Karpas-422 (cell line): ENCODE results near the gene NPFFR2. TPM values are rescaled to one million over a fixed set of nuclear protein-coding genes. Genes with fewer than 3 reads are reported as not detected.

Source experiments
- DNase-seq: peaks from one replicate; pipeline ENCODE4 v3.0.0-alpha.2; 2015
- H2AFZ ChIP-seq: fragments of 200-600 bp; sonication (generic); 2 replicates; pipeline ENCODE4 v1.6.1; 2014; ENCODE audit warnings: antibody characterized with exemption, low read length, mixed read lengths
- H3K27ac ChIP-seq: fragments of 200-600 bp; sonication (generic); 2 replicates; pipeline ENCODE4 v1.5.1; 2014; ENCODE audit warnings: mild to moderate bottlenecking, low read length, moderate library complexity
- H3K27me3 ChIP-seq: fragments of 200-600 bp; sonication (generic); 2 replicates; pipeline ENCODE4 v1.6.1; 2014; ENCODE audit warnings: low read length, mixed read lengths
- H3K36me3 ChIP-seq: fragments of 200-600 bp; sonication (generic); 2 replicates; pipeline ENCODE4 v1.6.1; 2014; ENCODE audit warnings: low read length, mixed read lengths; ENCODE audit not compliant: insufficient read depth
- H3K4me1 ChIP-seq: fragments of 200-600 bp; sonication (generic); 2 replicates; pipeline ENCODE4 v1.6.1; 2014; ENCODE audit warnings: mild to moderate bottlenecking, low read length, mixed read lengths
- H3K4me2 ChIP-seq: fragments of 200-600 bp; sonication (generic); 2 replicates; pipeline ENCODE4 v1.6.1; 2014; ENCODE audit warnings: low read length, low read depth, mild to moderate bottlenecking; ENCODE audit not compliant: poor library complexity, severe bottlenecking
- H3K4me3 ChIP-seq: fragments of 200-600 bp; sonication (generic); 2 replicates; pipeline ENCODE4 v1.5.1; 2014; ENCODE audit warnings: mild to moderate bottlenecking, antibody characterized with exemption, low read length, mixed read lengths
- H3K79me2 ChIP-seq: fragments of 200-600 bp; sonication (generic); 2 replicates; pipeline ENCODE4 v1.6.1; 2014; ENCODE audit warnings: mild to moderate bottlenecking, low read length, mixed read lengths
- H3K9ac ChIP-seq: fragments of 200-600 bp; sonication (generic); 2 replicates; pipeline ENCODE4 v1.6.0; 2014; ENCODE audit warnings: low read length
- H3K9me2 ChIP-seq: fragments of 200-600 bp; sonication (generic), shearing (Covaris generic); replicated peaks from 2 replicates; pipeline ENCODE4 v1.6.0; 2014; ENCODE audit warnings: mild to moderate bottlenecking, low read length, moderate library complexity; ENCODE audit not compliant: insufficient read depth
- H3K9me3 ChIP-seq: fragments of 300-700, 200-600 bp; sonication (generic); 2 replicates; pipeline ENCODE4 v1.6.1; 2014; ENCODE audit warnings: low read length, mixed read lengths
- H4K20me1 ChIP-seq: fragments of 200-600 bp; sonication (generic); 2 replicates; pipeline ENCODE4 v1.6.1; 2014; ENCODE audit warnings: mild to moderate bottlenecking, antibody characterized with exemption, low read length, low read depth; ENCODE audit not compliant: insufficient read depth
- total RNA-seq: library from RNA; depleted of rRNA; stranded (reverse); fragments of >200 nt; shearing (Covaris generic); gene quantifications from 2 replicates; pipeline ENCODE4 v1.2.3, GENCODE V29; 2014; ENCODE audit warnings: low replicate concordance

The NPFFR2 gene
- total RNA-seq, 1 experiment from 2014 or later, result not detected

DNA sequence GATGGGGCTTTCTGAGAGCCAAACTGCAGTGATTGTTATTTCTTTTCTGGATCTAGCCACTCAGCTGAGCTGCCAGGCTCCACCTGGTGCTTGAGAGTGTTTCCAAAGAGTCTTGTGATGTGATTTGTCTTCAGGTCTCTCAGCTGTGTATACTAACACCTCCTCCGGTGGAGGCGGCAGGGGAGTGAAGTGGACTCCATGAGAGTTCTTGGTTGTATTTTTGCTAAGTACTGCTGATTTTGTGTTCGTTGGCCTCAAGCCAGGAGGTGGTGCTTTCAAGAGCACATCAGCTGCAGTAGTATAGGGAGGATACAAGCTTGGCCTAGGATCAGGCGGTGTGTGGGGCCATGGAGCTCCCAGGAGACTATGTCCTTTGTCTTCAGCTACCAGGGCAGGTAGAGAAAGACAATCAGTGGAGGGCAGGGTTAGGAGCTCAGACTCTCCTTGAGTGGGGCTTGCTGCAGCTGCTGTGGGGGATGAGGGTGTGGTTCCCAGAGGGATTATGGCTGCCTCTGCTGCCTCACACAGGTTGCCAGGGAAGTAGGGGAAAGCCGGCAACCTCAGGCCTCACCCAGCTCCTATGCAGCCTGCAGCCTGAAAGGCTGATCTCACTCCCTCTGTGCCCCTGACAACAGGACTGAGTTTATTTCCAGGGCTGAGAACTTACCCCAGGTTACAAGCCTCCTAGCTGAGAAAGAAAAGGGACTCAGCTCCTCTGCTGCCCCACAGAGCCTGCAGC, 62.4 kb downstream of the NPFFR2 start:
- no peak overlapping the region for H3K27ac ChIP-seq
- H3K9me2 ChIP-seq, result no peaks in the 10 kb centered on the region
- H3K4me1 ChIP-seq, result no peaks in the 10 kb centered on the region
- DNase-seq, result no peak
- no peak overlapping the region for H2AFZ ChIP-seq
- no peaks in the 10 kb centered on the region for H3K27me3 ChIP-seq
- no peak overlapping the region for H3K4me2 ChIP-seq
- no peaks in the 10 kb centered on the region for H3K9me3 ChIP-seq
- no peaks in the 10 kb centered on the region for H3K79me2 ChIP-seq
- no peak overlapping the region for H3K9ac ChIP-seq
- H4K20me1 ChIP-seq, result no peaks in the 10 kb centered on the region
- no peaks in the 10 kb centered on the region for H3K36me3 ChIP-seq
- no peak overlapping the region for H3K4me3 ChIP-seq

DNA sequence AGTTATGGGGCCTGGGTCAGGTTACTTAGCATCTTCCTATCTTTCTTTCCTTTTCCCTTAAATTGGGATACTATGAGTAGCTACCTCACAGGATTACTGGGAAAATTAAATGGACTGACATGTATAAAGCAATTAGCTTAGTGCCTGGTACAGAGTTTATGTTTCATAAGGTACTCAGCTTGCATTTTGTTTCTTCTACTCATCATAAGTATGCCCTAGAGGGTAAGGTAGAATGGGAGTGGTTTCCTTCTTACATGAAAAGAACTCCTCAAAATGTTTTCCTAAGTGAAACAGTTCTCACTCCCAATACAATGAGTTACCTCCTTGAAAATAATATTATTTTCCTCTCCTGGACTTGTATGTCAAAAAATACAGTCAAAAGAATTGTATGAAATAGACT, 75.7 kb downstream of the NPFFR2 start:
- Histone ChIP-seq H4K20me1 (no peaks in the 10 kb centered on the region), H3K9me3 (no peaks in the 10 kb centered on the region), H3K4me1 (no peaks in the 10 kb centered on the region), H3K79me2 (no peaks in the 10 kb centered on the region), H3K27ac (no peak overlapping the region), H2AFZ (no peak overlapping the region), H3K9ac (no peak overlapping the region), H3K36me3 (no peaks in the 10 kb centered on the region), H3K9me2 (no peaks in the 10 kb centered on the region), H3K27me3 (no peaks in the 10 kb centered on the region), H3K4me2 (no peak overlapping the region), H3K4me3 (no peak overlapping the region)
- no peak for DNase-seq

GRCh38 chr4:72109364-72109763, 77.6 kb downstream of the NPFFR2 start:
- Histone ChIP-seq H2AFZ (no peak overlapping the region), H3K9me3 (no peaks in the 10 kb centered on the region), H3K36me3 (no peaks in the 10 kb centered on the region), H3K79me2 (no peaks in the 10 kb centered on the region), H3K4me2 (no peak overlapping the region), H3K27ac (no peak overlapping the region), H4K20me1 (no peaks in the 10 kb centered on the region), H3K9ac (no peak overlapping the region), H3K9me2 (no peaks in the 10 kb centered on the region), H3K4me1 (no peaks in the 10 kb centered on the region), H3K4me3 (no peak overlapping the region), H3K27me3 (no peaks in the 10 kb centered on the region)
- DNase-seq, result no peak

DNA sequence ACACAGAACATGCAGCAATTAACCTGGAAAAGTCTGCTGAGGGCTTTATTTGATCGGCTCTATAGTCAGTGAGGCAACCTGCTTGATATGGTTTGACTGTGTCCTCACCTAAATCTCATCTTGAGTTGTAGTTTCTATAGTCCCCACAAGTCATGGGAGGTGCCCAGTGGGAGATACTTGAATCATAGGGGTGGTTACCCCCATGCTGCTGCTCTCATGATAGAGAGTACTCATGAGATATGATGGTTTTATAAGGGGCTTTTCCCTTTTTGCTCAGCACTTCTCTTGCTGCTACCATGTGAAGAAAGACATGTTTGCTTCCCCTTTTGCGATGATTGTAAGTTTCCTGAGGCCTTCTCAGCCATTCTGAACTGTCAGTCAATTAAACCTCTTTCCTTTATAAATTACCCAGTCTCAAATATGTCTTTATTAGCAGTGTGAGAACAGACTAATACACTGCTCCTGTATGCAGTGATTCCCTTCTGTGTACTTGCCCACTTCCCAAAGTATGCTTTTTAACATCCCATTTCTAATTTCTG, 78.2 kb downstream of the NPFFR2 start:
- Histone ChIP-seq H3K4me2 (no peak overlapping the region), H3K9me2 (no peaks in the 10 kb centered on the region), H3K36me3 (no peaks in the 10 kb centered on the region), H3K9ac (no peak overlapping the region), H2AFZ (no peak overlapping the region), H4K20me1 (no peaks in the 10 kb centered on the region), H3K79me2 (no peaks in the 10 kb centered on the region), H3K4me3 (no peak overlapping the region), H3K9me3 (no peaks in the 10 kb centered on the region), H3K27ac (no peak overlapping the region), H3K27me3 (no peaks in the 10 kb centered on the region), H3K4me1 (no peaks in the 10 kb centered on the region)
- DNase-seq, result no peak

GRCh38 chr4:72110886-72111285, 79.1 kb downstream of the NPFFR2 start:
- Histone ChIP-seq H3K27ac (no peak overlapping the region), H3K4me2 (no peak overlapping the region), H3K9me3 (no peaks in the 10 kb centered on the region), H2AFZ (no peak overlapping the region), H3K9me2 (no peaks in the 10 kb centered on the region), H3K27me3 (no peaks in the 10 kb centered on the region), H3K4me1 (no peaks in the 10 kb centered on the region), H3K36me3 (no peaks in the 10 kb centered on the region), H3K9ac (no peak overlapping the region), H3K4me3 (no peak overlapping the region), H4K20me1 (no peaks in the 10 kb centered on the region), H3K79me2 (no peaks in the 10 kb centered on the region)
- no peak for DNase-seq

DNA sequence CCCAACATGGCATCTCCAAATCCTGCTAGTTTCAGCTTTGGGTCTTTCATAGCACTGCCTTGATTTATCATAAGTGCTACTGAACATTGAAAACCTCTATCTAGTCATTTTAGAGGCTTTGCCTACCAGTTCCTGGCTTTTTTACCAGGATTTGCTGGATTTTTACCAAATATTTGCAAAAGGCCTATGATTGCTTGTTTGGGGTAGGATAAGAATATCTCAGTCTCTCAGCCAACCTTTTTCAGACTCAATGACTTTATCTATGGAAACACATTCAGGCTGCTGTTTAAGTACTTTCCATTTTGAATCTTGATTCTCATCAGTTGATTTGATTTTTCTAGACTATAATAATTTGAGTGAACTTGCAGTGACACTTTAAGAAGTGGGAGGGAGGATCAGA, 80.1 kb downstream of the NPFFR2 start:
- no peaks in the 10 kb centered on the region for H3K36me3 ChIP-seq
- no peaks in the 10 kb centered on the region for H3K4me1 ChIP-seq
- no peak overlapping the region for H3K27ac ChIP-seq
- H3K4me3 ChIP-seq, result no peak overlapping the region
- H2AFZ ChIP-seq, result no peak overlapping the region
- no peak overlapping the region for H3K9ac ChIP-seq
- H3K9me2 ChIP-seq, result no peaks in the 10 kb centered on the region
- no peaks in the 10 kb centered on the region for H4K20me1 ChIP-seq
- H3K9me3 ChIP-seq, result no peaks in the 10 kb centered on the region
- no peak for DNase-seq
- no peak overlapping the region for H3K4me2 ChIP-seq
- H3K27me3 ChIP-seq, result no peaks in the 10 kb centered on the region
- no peaks in the 10 kb centered on the region for H3K79me2 ChIP-seq

GRCh38 chr4:72112514-72113156, 80.8 kb downstream of the NPFFR2 start:
- no peaks in the 10 kb centered on the region for H3K9me3 ChIP-seq
- H3K27me3 ChIP-seq, result no peaks in the 10 kb centered on the region
- no peaks in the 10 kb centered on the region for H3K9me2 ChIP-seq
- H2AFZ ChIP-seq, result no peak overlapping the region
- H3K4me2 ChIP-seq, result no peak overlapping the region
- no peak for DNase-seq
- H3K36me3 ChIP-seq, result no peaks in the 10 kb centered on the region
- no peak overlapping the region for H3K9ac ChIP-seq
- no peaks in the 10 kb centered on the region for H3K79me2 ChIP-seq
- H4K20me1 ChIP-seq, result no peaks in the 10 kb centered on the region
- no peak overlapping the region for H3K27ac ChIP-seq
- no peaks in the 10 kb centered on the region for H3K4me1 ChIP-seq
- H3K4me3 ChIP-seq, result no peak overlapping the region

DNA sequence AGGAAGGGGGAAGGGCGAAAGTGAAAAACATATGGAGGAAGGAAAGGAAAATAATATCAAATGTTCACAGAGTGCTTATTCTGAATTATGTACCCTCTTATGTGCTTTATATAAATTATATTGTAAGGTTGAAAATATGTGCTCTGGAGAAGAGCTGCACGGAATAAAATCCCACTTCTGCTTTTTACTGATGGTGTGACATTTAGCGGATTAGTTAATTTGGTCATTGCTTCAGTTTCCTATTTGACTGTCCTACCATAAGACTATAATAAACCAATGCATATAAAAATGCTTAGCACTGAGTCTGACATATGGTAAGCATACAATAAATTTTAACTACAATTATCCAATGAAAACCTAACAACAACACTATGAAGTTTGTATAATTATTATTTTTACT, 86.2 kb downstream of the NPFFR2 start:
- no peaks in the 10 kb centered on the region for H3K9me2 ChIP-seq
- no peaks in the 10 kb centered on the region for H3K4me1 ChIP-seq
- H3K9me3 ChIP-seq, result no peaks in the 10 kb centered on the region
- no peaks in the 10 kb centered on the region for H3K79me2 ChIP-seq
- no peaks in the 10 kb centered on the region for H3K36me3 ChIP-seq
- H4K20me1 ChIP-seq, result no peaks in the 10 kb centered on the region
- no peak overlapping the region for H3K9ac ChIP-seq
- no peak overlapping the region for H3K4me3 ChIP-seq
- no peaks in the 10 kb centered on the region for H3K27me3 ChIP-seq
- H2AFZ ChIP-seq, result no peak overlapping the region
- no peak for DNase-seq
- no peak overlapping the region for H3K4me2 ChIP-seq
- H3K27ac ChIP-seq, result no peak overlapping the region
